GM21381 (cell line): Measurements from ENCODE around the gene SYNDIG1.
"Not testable (repeated sequence)": the region's sequence is repeated elsewhere in the genome, so short reads cannot be mapped to it uniquely, and the experiment has no call there.

Experiments
- ATAC-seq: cut with Tn5 transposase; IDR thresholded peaks from one replicate; pipeline ENCODE4 v1.9.1; 2021; ENCODE audit warnings: mild to moderate bottlenecking, moderate library complexity; ENCODE audit not compliant: unreplicated experiment

The SYNDIG1 gene

DNA sequence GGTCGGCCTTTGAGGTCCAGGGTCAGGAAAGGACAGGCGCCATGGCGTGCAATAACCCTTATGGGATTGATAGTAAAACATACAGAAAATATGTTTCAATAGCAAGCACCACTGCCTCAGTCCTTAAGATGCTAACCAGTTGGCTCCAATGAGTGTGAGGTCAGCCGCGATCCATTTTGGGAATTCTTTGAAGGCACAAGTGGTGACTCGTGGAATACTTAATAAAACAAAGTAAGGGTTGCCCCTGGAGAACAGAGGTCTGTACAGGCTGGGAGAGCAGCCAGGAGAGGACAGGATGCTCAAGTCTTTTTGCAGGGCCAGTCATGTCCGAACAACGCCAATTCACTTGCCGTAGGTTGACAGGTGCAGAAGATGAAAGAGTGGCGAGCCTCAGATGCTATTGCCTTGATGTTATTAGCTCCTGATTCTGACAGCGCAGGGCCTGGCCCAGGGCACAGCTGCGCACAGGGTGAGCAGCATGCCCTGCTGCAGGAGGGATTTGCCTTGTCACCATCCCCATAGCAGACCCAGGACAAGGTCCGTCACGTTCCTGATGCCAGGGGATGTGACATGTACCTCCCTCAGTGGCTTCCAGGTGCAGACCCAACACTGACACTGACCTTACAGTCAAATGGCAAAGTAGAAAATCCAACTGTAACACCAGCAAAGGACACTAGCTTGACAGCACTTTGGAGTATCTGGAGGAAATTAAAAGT lies 21.8 kb downstream of the SYNDIG1 start:
- ATAC-seq, result no peak

DNA sequence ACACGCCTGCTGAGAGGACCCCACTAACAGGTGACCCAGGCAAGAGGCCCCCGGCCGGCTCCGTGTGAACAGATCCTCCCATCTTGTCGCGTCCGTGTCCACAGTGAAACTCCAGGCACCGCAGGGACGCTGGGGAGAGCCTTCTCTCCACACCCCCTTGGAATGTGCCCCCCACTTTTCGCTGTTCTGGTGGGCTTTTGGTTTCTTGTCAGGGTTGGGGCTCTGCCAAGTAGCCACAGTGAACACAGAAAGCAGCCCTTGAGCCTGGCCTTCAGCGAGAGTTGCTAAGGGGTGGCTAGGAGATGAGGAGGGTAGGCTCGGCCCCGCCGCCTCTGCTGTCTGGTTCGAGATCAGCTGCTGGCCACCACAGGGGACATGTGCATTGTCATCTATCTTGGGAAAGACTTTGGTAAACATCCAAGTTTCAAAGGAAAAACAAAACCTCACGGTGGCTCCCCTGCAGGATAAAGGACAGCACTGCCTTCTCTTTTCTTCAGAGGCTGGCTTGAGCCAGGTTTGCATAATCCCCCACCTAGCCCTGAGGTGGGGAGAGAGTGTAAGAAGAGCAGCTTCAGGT lies 22.7 kb downstream of the SYNDIG1 start:
- ATAC-seq, result no peak

DNA sequence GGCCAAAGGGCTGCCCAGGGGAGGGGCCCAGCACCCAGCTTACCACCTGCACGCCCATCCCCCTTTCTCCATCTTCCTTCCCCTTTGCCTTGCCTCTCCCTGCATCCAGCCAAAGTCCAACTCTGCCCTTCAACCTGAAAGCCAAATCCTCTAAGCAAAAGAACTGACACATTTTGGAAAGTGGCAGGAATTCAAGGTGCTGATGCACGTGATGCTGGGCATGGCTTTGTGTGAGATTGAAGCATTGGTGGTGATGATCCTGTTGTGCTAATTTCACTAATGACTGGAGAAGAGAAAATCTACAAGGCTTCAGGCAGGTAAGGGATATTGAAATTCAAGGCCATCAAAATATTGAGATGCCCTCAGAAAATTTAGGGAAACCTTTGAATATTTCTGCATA lies 23.3 kb downstream of the SYNDIG1 start:
- ATAC-seq, result no peak

GRCh38 chr20:24493181-24493580 lies 23.8 kb downstream of the SYNDIG1 start:
- ATAC-seq, result no peak

DNA sequence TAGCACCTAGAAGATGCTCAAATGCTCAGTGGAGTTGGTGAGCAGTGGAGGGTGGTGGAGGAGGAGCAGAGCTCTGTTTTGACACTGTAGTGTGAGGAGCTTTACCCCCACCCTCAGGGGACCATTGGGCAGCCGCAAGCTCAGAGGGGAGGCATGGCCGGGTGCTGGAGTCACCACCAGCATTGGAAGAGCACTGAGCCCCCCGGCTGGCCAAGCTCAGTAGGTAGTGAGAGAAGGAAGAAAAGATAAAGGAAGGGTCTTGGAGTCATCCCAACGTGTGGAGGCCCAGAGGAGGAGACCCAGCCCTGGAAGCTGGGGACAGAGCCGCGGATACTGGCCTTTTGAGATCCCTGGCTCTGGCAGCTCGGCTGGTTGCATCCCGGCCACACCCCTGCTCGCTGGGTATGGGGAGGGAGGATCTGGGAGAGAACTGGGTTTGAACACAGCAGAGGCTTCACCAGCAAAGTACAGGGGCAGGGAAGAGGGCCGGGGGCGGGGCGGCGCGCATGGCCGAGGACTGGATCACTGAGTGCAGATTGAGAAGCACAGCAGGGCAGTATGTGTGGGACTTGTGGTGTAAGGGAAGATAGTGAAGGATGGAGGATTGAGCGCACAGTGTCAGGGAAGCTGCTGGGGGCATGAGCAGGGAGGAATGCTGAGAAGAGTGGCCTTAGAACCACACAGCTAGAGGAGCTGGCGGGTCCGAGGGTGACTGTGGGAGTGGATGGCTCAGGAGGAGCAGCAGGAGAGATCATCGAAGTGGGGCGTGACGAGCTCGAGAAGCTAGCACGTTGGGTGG lies 24.4 kb downstream of the SYNDIG1 start:
- no peak for ATAC-seq

DNA sequence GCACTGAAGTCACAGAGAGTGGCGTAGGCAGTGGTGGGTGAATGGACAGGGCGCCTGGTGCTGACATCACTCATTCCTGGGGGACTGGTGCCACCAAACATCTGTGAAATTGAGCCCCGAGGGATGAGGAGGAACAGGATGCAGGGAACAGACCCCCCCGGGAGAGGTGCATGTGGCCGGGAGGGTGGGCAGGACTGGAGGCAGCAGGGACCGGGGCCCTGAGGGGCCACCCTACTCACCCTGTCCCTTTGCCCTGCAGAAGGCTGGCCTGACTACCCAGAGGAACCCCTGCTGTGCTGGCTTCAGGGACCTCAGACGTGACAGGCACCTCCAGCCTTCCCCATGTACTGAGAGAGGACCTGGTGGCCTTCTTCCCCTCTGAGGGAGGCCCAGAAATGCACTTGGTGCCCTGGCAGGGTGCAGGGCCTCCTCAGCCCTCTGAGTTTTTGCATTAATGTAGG lies 25.1 kb downstream of the SYNDIG1 start:
- no peak for ATAC-seq

GRCh38 chr20:24495266-24495665 lies 25.8 kb downstream of the SYNDIG1 start:
- ATAC-seq, result no peak

DNA sequence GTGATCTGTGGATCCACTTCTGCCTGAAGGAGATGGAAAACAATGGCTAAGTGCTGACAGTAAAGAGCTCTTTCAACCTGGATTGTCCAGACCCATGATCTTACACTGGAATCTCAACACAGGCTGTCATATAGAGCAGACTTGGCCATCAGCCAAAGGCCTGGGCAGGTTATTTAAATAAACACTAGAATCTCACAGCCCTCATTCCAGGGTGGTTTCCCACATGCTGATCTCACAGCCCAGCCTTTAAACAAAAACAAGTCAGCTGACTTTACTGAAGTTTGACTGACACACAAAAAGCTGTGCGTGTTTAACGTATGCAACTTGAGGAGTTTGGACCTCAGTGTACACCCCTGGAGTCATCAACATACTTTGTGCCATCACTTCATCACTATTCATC lies 28.4 kb downstream of the SYNDIG1 start:
- no peak for ATAC-seq

GRCh38 chr20:24498641-24499040 lies 29.2 kb downstream of the SYNDIG1 start:
- ATAC-seq, result no peak

DNA sequence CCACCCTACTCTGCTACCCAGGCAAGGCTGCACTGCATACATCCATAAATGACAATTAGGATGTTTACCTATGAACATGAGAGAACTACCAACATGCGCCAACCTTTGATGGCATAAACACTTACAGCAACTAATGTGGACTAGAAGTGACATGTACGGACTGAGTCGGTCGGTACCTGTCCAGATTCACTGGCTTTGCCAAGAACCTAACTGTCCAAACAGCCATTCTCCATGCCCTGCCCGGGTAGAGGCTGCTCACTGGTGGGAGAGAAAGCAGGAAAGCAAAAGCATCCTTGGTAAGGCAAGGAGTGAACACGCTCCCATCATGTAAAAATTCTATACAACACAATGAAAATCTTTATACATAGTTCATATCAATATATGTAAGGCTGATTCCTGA lies 30.0 kb downstream of the SYNDIG1 start:
- ATAC-seq, result no peak

DNA sequence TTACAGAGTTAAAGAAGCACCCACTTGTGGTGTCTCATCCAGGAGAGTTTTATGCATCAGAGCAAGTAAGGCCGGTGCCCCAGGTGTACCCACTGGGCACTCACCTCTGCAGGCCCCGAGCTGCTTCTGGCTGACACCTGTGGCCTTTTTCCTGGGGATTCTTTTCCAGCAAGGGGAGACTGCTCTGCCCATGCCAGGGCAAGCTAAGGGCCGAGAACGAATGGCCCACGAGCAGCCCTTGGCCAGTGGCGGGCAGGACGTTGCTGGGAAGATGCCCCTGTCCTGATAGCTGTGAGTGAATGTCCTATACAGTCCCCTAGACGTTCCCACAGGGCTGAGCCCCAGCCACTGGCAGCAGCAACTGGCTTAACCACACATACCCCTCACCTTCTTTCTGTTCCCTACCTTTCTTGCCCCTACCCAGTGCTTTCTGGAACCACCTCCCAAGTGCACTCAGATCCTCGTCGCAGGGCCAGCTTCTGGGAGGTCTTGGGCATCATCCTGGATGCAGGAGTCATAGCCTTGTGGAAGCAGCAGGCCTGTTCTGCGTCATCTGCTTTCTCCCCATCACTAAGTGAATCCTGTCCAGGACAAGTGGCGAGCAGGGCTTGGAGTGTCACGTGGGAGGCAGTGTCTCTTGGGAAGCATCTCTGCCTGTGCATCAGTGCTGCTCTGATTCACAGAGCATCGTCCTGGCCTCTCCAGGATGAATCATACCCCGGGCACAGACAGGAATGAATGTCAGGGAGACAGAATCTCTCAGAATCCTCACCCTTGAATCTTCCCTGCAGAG lies 32.5 kb downstream of the SYNDIG1 start:
- no peak for ATAC-seq

- ATAC-seq, result no peak
Measured at GRCh38 chr20:24502661-24503060, 33.2 kb downstream of the SYNDIG1 start.

DNA sequence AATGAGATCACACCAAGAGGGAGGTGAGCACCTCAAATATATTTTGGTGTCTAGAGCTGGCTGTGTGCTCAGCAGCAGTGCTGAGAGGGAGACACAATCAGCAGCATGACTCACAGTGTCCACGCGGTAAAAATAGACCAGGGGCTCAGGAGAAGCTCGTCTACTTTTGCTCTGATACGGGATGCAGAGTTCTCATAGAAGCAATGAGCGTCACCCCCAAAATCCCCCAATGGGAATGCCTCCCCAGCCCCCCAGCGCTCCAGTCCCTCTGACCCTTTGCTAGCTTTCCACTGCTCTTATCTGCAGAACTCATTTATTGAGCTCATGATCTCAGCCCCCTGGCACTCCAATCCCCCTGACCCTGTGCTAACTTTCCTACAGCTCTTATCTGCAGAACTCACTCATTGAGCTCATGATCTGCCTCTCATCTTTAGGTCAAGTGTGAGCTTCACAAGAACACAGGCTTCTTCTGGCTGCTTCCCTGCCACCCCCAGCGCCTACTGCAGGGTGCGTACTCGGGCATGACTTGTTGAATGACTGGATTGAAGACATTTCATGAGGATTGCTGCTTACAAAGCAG lies 34.0 kb downstream of the SYNDIG1 start:
- no peak for ATAC-seq

GRCh38 chr20:24504331-24505285 lies 35.2 kb downstream of the SYNDIG1 start:
- no peak for ATAC-seq

GRCh38 chr20:24506146-24506545 lies 36.7 kb downstream of the SYNDIG1 start:
- no peak for ATAC-seq

DNA sequence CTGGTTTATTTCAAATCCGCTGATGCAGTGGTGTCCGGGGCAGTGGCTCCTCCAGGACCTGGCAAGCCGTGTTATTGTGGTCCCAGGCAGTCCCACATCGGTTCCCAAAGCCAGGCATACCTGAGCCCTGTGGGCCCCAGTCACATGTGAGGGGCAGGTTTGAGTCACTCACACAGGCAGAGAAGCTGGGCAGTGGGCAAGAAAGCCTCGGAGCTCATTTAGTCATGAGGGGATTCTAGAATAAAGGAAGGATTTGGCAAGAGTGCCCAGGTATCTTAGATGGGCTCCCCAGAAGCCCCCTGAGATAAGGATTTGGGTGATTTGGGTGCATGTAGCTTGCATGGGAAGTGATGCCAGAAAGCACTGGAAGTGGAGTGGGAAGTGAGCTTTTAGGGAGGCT lies 37.3 kb downstream of the SYNDIG1 start:
- ATAC-seq, result no peak

DNA sequence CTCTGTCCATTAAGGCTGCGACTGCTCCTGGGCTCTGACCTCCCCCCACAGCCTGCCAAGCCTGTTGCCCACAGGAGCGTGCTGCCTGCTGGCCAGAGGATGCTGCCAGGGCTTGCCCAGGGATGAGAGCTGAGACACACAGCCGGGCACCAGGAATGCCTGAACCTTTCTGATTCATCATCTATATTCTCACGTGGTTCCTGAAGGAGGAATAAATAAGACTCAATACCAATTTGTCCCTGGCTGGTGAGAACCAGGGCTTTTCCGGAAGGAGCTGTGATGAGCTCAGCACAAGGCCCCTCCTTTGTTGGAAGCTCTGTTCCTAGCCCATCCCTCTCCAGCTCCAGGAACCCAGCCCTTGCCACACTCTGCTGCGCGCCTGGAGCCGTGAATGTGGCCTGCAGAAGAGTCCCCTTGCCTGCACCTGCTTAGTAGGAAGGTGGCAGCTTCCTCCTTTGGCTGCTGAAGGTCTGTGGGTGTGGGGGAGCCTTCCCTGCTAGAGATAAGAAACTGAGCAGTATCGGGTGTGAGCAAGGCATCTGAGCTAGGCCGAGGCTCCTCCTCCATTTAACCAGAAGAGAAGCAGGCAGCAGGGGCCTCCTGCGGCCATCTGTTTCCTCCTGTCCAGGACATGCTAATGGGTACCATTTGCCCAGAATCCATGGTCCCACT lies 37.9 kb downstream of the SYNDIG1 start:
- ATAC-seq, result no peak

GRCh38 chr20:24512441-24512840 lies 43.0 kb downstream of the SYNDIG1 start:
- ATAC-seq, result not testable (repeated sequence)

- no peak for ATAC-seq
Measured at GRCh38 chr20:24518515-24518914, 49.1 kb downstream of the SYNDIG1 start.
